SK-N-SH treated with all-trans-retinoic acid at 6 μM for 48 hours (cell line): ENCODE results near the gene SIL1.

Experiments used
- ATAC-seq: fragments of 200-7000 bp; cut with Tn5 transposase; 3 replicates; pipeline ENCODE4 v1.9.1; 2020; ENCODE audit warnings: mild to moderate bottlenecking, moderate library complexity
- ARNTL ChIP-seq: fragments of 450-650 bp; formaldehyde crosslinking; IDR thresholded peaks from 2 replicates; pipeline ENCODE4 v1.5.0; 2020; ENCODE audit warnings: low read depth, mild to moderate bottlenecking, moderate library complexity, borderline replicate concordance
- BACH2 ChIP-seq: fragments of 250-450 bp; sonication (Bioruptor Pico); IDR thresholded peaks from 2 replicates; pipeline ENCODE4 v1.9.0; 2021; ENCODE audit warnings: mild to moderate bottlenecking, borderline replicate concordance
- CREB5 ChIP-seq: fragments of 250-450 bp; sonication (Bioruptor Pico); IDR thresholded peaks from 2 replicates; pipeline ENCODE4 v1.5.1; 2020; ENCODE audit warnings: low read depth, mild to moderate bottlenecking, moderate library complexity
- CSDC2 ChIP-seq: fragments of 250-450 bp; sonication (Bioruptor Pico); IDR thresholded peaks from 2 replicates; pipeline ENCODE4 v1.5.0; 2020; ENCODE audit warnings: mild to moderate bottlenecking, moderate library complexity
- CSRNP3 ChIP-seq: fragments of 250-450 bp; sonication (Bioruptor Pico); IDR thresholded peaks from 2 replicates; pipeline ENCODE4 v1.5.1; 2021; ENCODE audit warnings: mild to moderate bottlenecking, moderate library complexity
- ESRRG ChIP-seq: fragments of 250-450 bp; sonication (Bioruptor Pico); IDR thresholded peaks from 2 replicates; pipeline ENCODE4 v1.6.1; 2021; ENCODE audit warnings: mild to moderate bottlenecking
- GLIS3 ChIP-seq: fragments of 250-450 bp; sonication (Bioruptor Pico); IDR thresholded peaks from 2 replicates; pipeline ENCODE4 v1.5.0; 2020; ENCODE audit warnings: mild to moderate bottlenecking, moderate library complexity
- ISL1 ChIP-seq: fragments of 250-450 bp; sonication (Bioruptor Pico); IDR thresholded peaks from 2 replicates; pipeline ENCODE4 v2.1.2; 2022; ENCODE audit warnings: mild to moderate bottlenecking, moderate library complexity
- OSR1 ChIP-seq: fragments of 250-450 bp; sonication (Bioruptor Pico); IDR thresholded peaks from 2 replicates; pipeline ENCODE4 v1.8.0; 2022; ENCODE audit warnings: moderate library complexity, mild to moderate bottlenecking, inconsistent platforms
- PATZ1 ChIP-seq: fragments of 250-450 bp; sonication (Bioruptor Pico); IDR thresholded peaks from 2 replicates; pipeline ENCODE4 v1.8.0; 2020; ENCODE audit warnings: mild to moderate bottlenecking, moderate library complexity, borderline replicate concordance
- POU6F1 ChIP-seq: fragments of 250-450 bp; sonication (Bioruptor Pico); IDR thresholded peaks from 2 replicates; pipeline ENCODE4 v1.8.0; 2021; ENCODE audit warnings: low read depth, mild to moderate bottlenecking, moderate library complexity, borderline replicate concordance
- PPARA ChIP-seq: fragments of 250-450 bp; sonication (Bioruptor Pico); IDR thresholded peaks from 2 replicates; pipeline ENCODE4 v1.5.0; 2020; ENCODE audit warnings: mild to moderate bottlenecking, borderline replicate concordance
- SNAI2 ChIP-seq: fragments of 250-450 bp; sonication (Bioruptor Pico); IDR thresholded peaks from 2 replicates; pipeline ENCODE4 v1.5.0; 2020; ENCODE audit warnings: mild to moderate bottlenecking, moderate library complexity
- TCF4 ChIP-seq: fragments of 250-450 bp; sonication (Bioruptor Pico); IDR thresholded peaks from 2 replicates; pipeline ENCODE4 v1.8.0; 2021; ENCODE audit warnings: mild to moderate bottlenecking, moderate library complexity, borderline replicate concordance
- TOX ChIP-seq: fragments of 250-450 bp; sonication (Bioruptor Pico); IDR thresholded peaks from 2 replicates; pipeline ENCODE4 v1.8.0; 2021; ENCODE audit warnings: mild to moderate bottlenecking, moderate library complexity, borderline replicate concordance
- TSHZ2 ChIP-seq: fragments of 250-450 bp; sonication (Bioruptor Pico); IDR thresholded peaks from 2 replicates; pipeline ENCODE4 v1.5.0; 2020; ENCODE audit warnings: mild to moderate bottlenecking, moderate library complexity
- ZC3H10 ChIP-seq: fragments of 250-450 bp; sonication (Bioruptor Pico); IDR thresholded peaks from 2 replicates; pipeline ENCODE4 v1.5.1; 2021; ENCODE audit warnings: mild to moderate bottlenecking, moderate library complexity
- ZFP3 ChIP-seq: fragments of 250-450 bp; sonication (Bioruptor Pico); IDR thresholded peaks from 2 replicates; pipeline ENCODE4 v1.5.0; 2020; ENCODE audit warnings: mild to moderate bottlenecking, moderate library complexity
- ZFP30 ChIP-seq: fragments of 450-650 bp; formaldehyde crosslinking; IDR thresholded peaks from 2 replicates; pipeline ENCODE4 v1.5.0; 2022; ENCODE audit warnings: mild to moderate bottlenecking, moderate library complexity
- ZNF565 ChIP-seq: fragments of 450-650 bp; formaldehyde crosslinking; conservative IDR thresholded peaks from 2 replicates; pipeline ENCODE4 v1.5.0; 2020; ENCODE audit warnings: low read depth, mild to moderate bottlenecking, moderate library complexity
- ZNF70 ChIP-seq: fragments of 450-650 bp; formaldehyde crosslinking; IDR thresholded peaks from 2 replicates; pipeline ENCODE4 v1.5.0; 2020; ENCODE audit warnings: mild to moderate bottlenecking, moderate library complexity
- ZNF8 ChIP-seq: fragments of 450-650 bp; formaldehyde crosslinking; IDR thresholded peaks from 2 replicates; pipeline ENCODE4 v1.5.0; 2020; ENCODE audit warnings: mild to moderate bottlenecking, moderate library complexity

Gene SIL1

GRCh38 chr5:138903130-138903775, 294.9 kb downstream of the SIL1 start:
- ATAC-seq, result peak; percentile 80
- no peak for TF ChIP-seq ZFP30 (CRISPR knock-in tag)
- TF ChIP-seq ESRRG, result no peak
- TF ChIP-seq TOX, result no peak
- no peak for TF ChIP-seq ARNTL
- no peak for TF ChIP-seq CSDC2
- TF ChIP-seq ZFP3 (CRISPR knock-in tag), result no peak
- TF ChIP-seq CSRNP3 (CRISPR knock-in tag), result no peak
- no peak for TF ChIP-seq PATZ1 (CRISPR knock-in tag)
- no peak for TF ChIP-seq PPARA (CRISPR knock-in tag)
- no peak for TF ChIP-seq ZNF565 (CRISPR knock-in tag)
- no peak for TF ChIP-seq BACH2
- no peak for TF ChIP-seq GLIS3 (CRISPR knock-in tag)

GRCh38 chr5:138901716-138902115, 296.5 kb downstream of the SIL1 start:
- no peak for ATAC-seq
- no peak for TF ChIP-seq OSR1 (CRISPR knock-in tag)
- no peak for TF ChIP-seq ZNF70 (CRISPR knock-in tag)
- TF ChIP-seq ZNF565 (CRISPR knock-in tag), result no peak
- TF ChIP-seq ESRRG, result no peak
- no peak for TF ChIP-seq TSHZ2
- TF ChIP-seq TCF4 (CRISPR knock-in tag), result no peak
- TF ChIP-seq ISL1 (CRISPR knock-in tag), result no peak
- TF ChIP-seq CSDC2, result no peak
- TF ChIP-seq CSRNP3 (CRISPR knock-in tag), result no peak
- no peak for TF ChIP-seq ARNTL
- no peak for TF ChIP-seq ZFP3 (CRISPR knock-in tag)
- TF ChIP-seq ZNF8, result no peak
- no peak for TF ChIP-seq SNAI2 (CRISPR knock-in tag)
- TF ChIP-seq ZC3H10 (CRISPR knock-in tag), result no peak
- TF ChIP-seq CREB5, result no peak
- TF ChIP-seq POU6F1 (CRISPR knock-in tag), result no peak
